PC-9 (cell line): ENCODE data around the gene DNAJB2. TPM values are rescaled to one million over a fixed set of nuclear protein-coding genes. Genes with fewer than 3 reads are reported as not detected.
A peak's percentile ranks its signal among the peaks of the same experiment; 100 is the strongest.

ENCODE experiments used
- BruUV-seq: library from RNA; stranded (reverse); fragments of 400-500 nt; replicated peaks from 2 replicates; lab custom pipeline; 2021; lab: Mats Ljungman, UMichigan
- CTCF ChIA-PET: fragments of 300-600 bp; sonication (Branson Sonifier 250); formaldehyde crosslinking; loops from one replicate; lab custom pipeline; 2022; ENCODE audit warnings: antibody characterized with exemption; lab: Charles Lee
- POLR2A ChIA-PET: fragments of 300-600 bp; sonication (Branson Sonifier 250); formaldehyde crosslinking; loops from one replicate; lab custom pipeline; 2022; ENCODE audit warnings: antibody characterized with exemption; ENCODE audit not compliant: unreplicated experiment; lab: Charles Lee
- DNase-seq, 2 experiments: peaks; one replicate each; pipeline versions ENCODE4 v3.0.0 to v3.0.0-alpha.2; 2015 to 2022; ENCODE audit warnings: mixed read lengths in 1 of 2
- H2AFZ ChIP-seq: fragments of 200-600 bp; sonication (generic); 2 replicates; pipeline ENCODE4 v1.8.1; 2017; ENCODE audit warnings: antibody characterized with exemption
- H3F3A ChIP-seq: fragments of 200-600 bp; sonication (generic); 2 replicates; pipeline ENCODE4 v1.8.1; 2017; ENCODE audit warnings: antibody characterized with exemption, mild to moderate bottlenecking, low read depth; ENCODE audit not compliant: insufficient read depth
- H3K27ac ChIP-seq: fragments of 200-600 bp; sonication (generic); 2 replicates; pipeline ENCODE4 v1.6.1; 2016; ENCODE audit warnings: mixed run types
- H3K27me3 ChIP-seq: fragments of 200-600 bp; sonication (generic); 2 replicates; pipeline ENCODE4 v1.6.1; 2016; ENCODE audit warnings: low read depth, mixed run types; ENCODE audit not compliant: insufficient read depth
- H3K36me3 ChIP-seq: fragments of 200-600 bp; sonication (generic); 2 replicates; pipeline ENCODE4 v1.6.1; 2016; ENCODE audit warnings: low read depth, mixed run types
- H3K4me1 ChIP-seq: fragments of 200-600 bp; sonication (generic); replicated peaks from 2 replicates; pipeline ENCODE4 v1.6.1; 2016; ENCODE audit warnings: mixed run types; ENCODE audit not compliant: insufficient read depth
- H3K4me2 ChIP-seq: fragments of 200-600 bp; sonication (generic); 2 replicates; pipeline ENCODE4 v1.6.1; 2017; ENCODE audit warnings: mixed run types
- H3K4me3 ChIP-seq: fragments of 200-600 bp; sonication (generic); 2 replicates; pipeline ENCODE4 v1.6.1; 2016; ENCODE audit warnings: mixed run types
- H3K79me2 ChIP-seq: fragments of 200-600 bp; sonication (generic); 2 replicates; pipeline ENCODE4 v1.6.1; 2017; ENCODE audit warnings: low read depth, mixed run types
- H3K9me2 ChIP-seq: fragments of 200-600 bp; sonication (generic); 2 replicates; pipeline ENCODE4 v1.8.1; 2017; ENCODE audit warnings: mild to moderate bottlenecking; ENCODE audit not compliant: insufficient read depth
- H3K9me3 ChIP-seq: fragments of 200-600 bp; sonication (generic); 2 replicates; pipeline ENCODE4 v1.8.1; 2016; ENCODE audit warnings: low read depth; ENCODE audit not compliant: insufficient read depth
- H4K20me1 ChIP-seq: fragments of 200-600 bp; sonication (generic); 2 replicates; pipeline ENCODE4 v1.8.1; 2017; ENCODE audit not compliant: insufficient read depth
- EZH2 ChIP-seq: fragments of 200-600 bp; sonication (generic); IDR thresholded peaks from 2 replicates; pipeline ENCODE4 v1.8.0; 2017; ENCODE audit warnings: antibody characterized with exemption, low read depth
- intact Hi-C: fragments of 100-400 bp; cut with micrococcal nuclease; formaldehyde crosslinking; loops from one replicate; pipeline ENCODE4 v1.10.0; 2022; ENCODE audit not compliant: unreplicated experiment
- total RNA-seq: library from RNA; stranded (reverse); gene quantifications from 2 replicates; pipeline ENCODE4 v1.2.3, GENCODE V29; 2021
- TF ChIP-seq, protein P1 (sequence below): fragments of 200-600 bp; sonication (generic); conservative IDR thresholded peaks from 2 replicates; pipeline ENCODE4 v1.6.1; 2017; ENCODE audit warnings: mixed run types, antibody characterized with exemption, mild to moderate bottlenecking, moderate library complexity

The DNAJB2 gene
- total RNA-seq, 1 experiment from 2014 or later: 38.5 TPM

- Histone ChIP-seq H3F3A (peaks cover 40% of the 10 kb centered on the region), H3K36me3 (no peaks in the 10 kb centered on the region), H3K4me3 (peak overlapping the region; percentile 18; the same call in 1 of the 2 replicates), H3K9me3 (no peaks in the 10 kb centered on the region), H3K9me2 (no peaks in the 10 kb centered on the region), H4K20me1 (no peaks in the 10 kb centered on the region), H3K79me2 (no peaks in the 10 kb centered on the region), H3K27me3 (no peaks in the 10 kb centered on the region), H3K4me2 (peak overlapping the region; percentile 74), H3K27ac (peak overlapping the region; percentile 95), H3K4me1 (peaks cover 49% of the 10 kb centered on the region), H2AFZ (no peak overlapping the region)
- intact Hi-C loops: loop anchor here (1.0 to 10.0 kb wide), 4 partner anchors 21 to 379 kb away; partner anchors contain the start of genes ABCB6, TUBA4A and TUBA4B
- peak; percentile 88 to 91 for DNase-seq
- ChIA-PET POLR2A (interaction anchor here (0.6 to 1.2 kb wide), 6 partner anchors 19 to 534 kb away, joined by 3 to 27 read pairs (median 8); partner anchors contain the start of genes ANKZF1, ATG9A, CNPPD1 and TUBA4B), CTCF (interaction anchor here (0.5 to 1.5 kb wide), 4 partner anchors 21 to 878 kb away, joined by 3 to 13 read pairs (median 4); no protein-coding TSS in a partner anchor)
- no TSS peak for BruUV-seq
- no peak for TF ChIP-seq EZH2
- TF ChIP-seq, protein P1, sequence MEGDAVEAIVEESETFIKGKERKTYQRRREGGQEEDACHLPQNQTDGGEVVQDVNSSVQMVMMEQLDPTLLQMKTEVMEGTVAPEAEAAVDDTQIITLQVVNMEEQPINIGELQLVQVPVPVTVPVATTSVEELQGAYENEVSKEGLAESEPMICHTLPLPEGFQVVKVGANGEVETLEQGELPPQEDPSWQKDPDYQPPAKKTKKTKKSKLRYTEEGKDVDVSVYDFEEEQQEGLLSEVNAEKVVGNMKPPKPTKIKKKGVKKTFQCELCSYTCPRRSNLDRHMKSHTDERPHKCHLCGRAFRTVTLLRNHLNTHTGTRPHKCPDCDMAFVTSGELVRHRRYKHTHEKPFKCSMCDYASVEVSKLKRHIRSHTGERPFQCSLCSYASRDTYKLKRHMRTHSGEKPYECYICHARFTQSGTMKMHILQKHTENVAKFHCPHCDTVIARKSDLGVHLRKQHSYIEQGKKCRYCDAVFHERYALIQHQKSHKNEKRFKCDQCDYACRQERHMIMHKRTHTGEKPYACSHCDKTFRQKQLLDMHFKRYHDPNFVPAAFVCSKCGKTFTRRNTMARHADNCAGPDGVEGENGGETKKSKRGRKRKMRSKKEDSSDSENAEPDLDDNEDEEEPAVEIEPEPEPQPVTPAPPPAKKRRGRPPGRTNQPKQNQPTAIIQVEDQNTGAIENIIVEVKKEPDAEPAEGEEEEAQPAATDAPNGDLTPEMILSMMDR: no peak
Measured at GRCh38 chr2:219273937-219274336, 5.2 kb upstream of the DNAJB2 start.

DNA sequence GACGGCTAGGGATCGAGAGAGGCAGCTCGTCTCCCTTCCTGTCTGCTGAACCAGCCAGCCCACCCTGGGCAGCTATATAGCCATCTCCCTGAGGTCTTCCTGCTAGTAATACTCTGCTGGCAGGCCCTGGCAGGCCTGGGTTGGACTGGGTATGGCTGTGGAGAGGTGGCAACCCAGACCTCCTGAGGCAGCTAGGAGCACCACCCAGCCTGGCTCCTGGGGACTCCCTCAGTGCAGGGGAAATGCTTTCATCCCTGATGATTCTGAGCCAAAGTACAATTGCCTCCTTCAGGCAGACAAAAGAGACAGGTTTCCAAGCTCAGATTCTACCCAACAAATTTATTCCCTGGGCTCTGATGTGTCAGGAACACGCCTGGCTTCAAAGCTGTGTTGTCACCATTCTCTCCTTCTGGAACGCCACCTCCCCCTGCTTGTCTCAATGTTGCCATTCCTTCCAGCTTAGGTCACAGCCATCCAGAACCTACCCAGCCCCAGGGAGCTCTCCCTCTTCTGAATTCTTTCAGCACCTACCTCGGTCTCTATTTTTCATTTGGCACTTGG, 4.7 kb upstream of the DNAJB2 start:
- BruUV-seq: TSS peak; percentile 86
- Histone ChIP-seq H2AFZ (no peak overlapping the region), H3K9me3 (no peaks in the 10 kb centered on the region), H3K79me2 (no peaks in the 10 kb centered on the region), H3K4me2 (peak overlapping the region; percentile 74), H3K4me1 (peaks cover 49% of the 10 kb centered on the region), H3K27me3 (no peaks in the 10 kb centered on the region), H3K36me3 (no peaks in the 10 kb centered on the region), H3K9me2 (no peaks in the 10 kb centered on the region), H4K20me1 (no peaks in the 10 kb centered on the region), H3K4me3 (peak overlapping the region; percentile 18; the same call in 1 of the 2 replicates), H3F3A (peaks cover 40% of the 10 kb centered on the region), H3K27ac (peak overlapping the region; percentile 95)
- ChIA-PET CTCF (interaction anchor here (0.5 to 1.5 kb wide), 3 partner anchors 21 to 231 kb away, joined by 3 to 13 read pairs (median 5); no protein-coding TSS in a partner anchor), POLR2A (interaction anchor here (0.5 to 1.2 kb wide), 8 partner anchors 12 to 102 kb away, joined by 3 to 19 read pairs (median 8); partner anchors contain the start of genes ANKZF1, ATG9A and CNPPD1)
- no peak for TF ChIP-seq EZH2
- intact Hi-C loops: loop anchor here (1.0 to 10.0 kb wide), 4 partner anchors 21 to 380 kb away; partner anchors contain the start of genes ABCB6, TUBA4A and TUBA4B
- DNase-seq: peak; percentile 82 to 90

GRCh38 chr2:219277703-219278654, 1.2 kb upstream of the DNAJB2 start:
- H3K4me1 ChIP-seq: peaks cover 51% of the 10 kb centered on the region
- peak overlapping the region; percentile 93 for H3K4me2 ChIP-seq
- no peaks in the 10 kb centered on the region for H3K9me2 ChIP-seq
- H3K27me3 ChIP-seq: no peaks in the 10 kb centered on the region
- no peak overlapping the region for H2AFZ ChIP-seq
- peak overlapping the region; percentile 51 for H3K27ac ChIP-seq
- TF ChIP-seq EZH2: no peak
- TF ChIP-seq, protein P1: peak; percentile 96
- no TSS peak for BruUV-seq
- CTCF ChIA-PET: interaction anchor here (0.6 to 2.3 kb wide), 3 partner anchors 17 to 705 kb away, joined by 4 to 13 read pairs (median 6); no protein-coding TSS in a partner anchor
- no peaks in the 10 kb centered on the region for H3K36me3 ChIP-seq
- DNase-seq: peak; percentile 60 to 82
- H3F3A ChIP-seq: peaks cover 38% of the 10 kb centered on the region
- H3K4me3 ChIP-seq: peak overlapping the region; percentile 81; the same call in 1 of the 2 replicates
- 0 out of 2 replicates have a peak, but pooled peaks cover 3% of the 10 kb centered on the region for H3K79me2 ChIP-seq
- intact Hi-C loops: loop anchor here (2.0 to 10.0 kb wide), 2 partner anchors 71 to 383 kb away; partner anchors contain the start of gene ZFAND2B
- no peaks in the 10 kb centered on the region for H4K20me1 ChIP-seq
- POLR2A ChIA-PET: interaction anchor here (0.5 to 1.2 kb wide), 5 partner anchors 23 to 59 kb away, joined by 3 to 15 read pairs (median 4); no protein-coding TSS in a partner anchor
- H3K9me3 ChIP-seq: no peaks in the 10 kb centered on the region
